ENCODE measurements around the gene LHX4.

The LHX4 gene

DNA sequence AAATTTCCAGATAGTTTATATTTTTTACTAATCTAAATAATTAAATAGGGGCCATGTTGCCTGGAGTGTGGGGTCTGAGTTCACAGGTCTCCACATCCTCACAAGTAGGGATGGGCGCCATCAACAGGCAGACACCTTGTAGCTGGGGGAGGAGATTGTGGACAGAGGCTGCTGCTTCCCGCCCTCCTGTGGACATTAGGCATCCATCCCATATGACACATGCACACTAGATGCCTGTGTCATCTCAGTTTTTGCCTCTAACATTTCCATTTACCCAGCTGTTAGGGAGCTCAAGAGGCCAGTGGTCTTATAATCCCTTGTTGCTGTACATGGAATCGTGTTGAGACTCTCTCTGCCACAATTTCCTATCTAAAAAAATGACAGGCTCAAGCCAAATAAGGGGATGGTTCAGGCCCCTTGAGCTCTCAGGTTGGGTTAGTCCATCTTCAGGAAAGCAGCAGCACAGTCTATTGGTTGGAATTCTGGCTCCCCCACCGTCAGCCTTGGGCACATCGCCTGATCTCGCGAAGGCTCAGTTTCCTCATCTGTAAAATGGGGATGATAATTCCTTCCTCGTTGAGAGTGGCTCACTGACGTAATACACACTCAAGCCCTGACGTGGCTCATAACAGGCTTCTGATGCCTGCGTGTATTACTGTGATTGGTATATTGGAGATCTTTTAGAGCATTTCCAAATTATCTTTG lies 13.6 kb downstream of the LHX4 start:
- H3K27me3 ChIP-seq (ENCODE audit: control insufficient read depth, low read length) = peaks cover 17% of the 10 kb centered on the region
- H3K4me2 ChIP-seq (ENCODE audit: low read length) = no peak overlapping the region
- peaks cover 8% of the 10 kb centered on the region for H3K4me1 ChIP-seq (ENCODE audit: control insufficient read depth, low read length)
- TF ChIP-seq, protein P1, sequence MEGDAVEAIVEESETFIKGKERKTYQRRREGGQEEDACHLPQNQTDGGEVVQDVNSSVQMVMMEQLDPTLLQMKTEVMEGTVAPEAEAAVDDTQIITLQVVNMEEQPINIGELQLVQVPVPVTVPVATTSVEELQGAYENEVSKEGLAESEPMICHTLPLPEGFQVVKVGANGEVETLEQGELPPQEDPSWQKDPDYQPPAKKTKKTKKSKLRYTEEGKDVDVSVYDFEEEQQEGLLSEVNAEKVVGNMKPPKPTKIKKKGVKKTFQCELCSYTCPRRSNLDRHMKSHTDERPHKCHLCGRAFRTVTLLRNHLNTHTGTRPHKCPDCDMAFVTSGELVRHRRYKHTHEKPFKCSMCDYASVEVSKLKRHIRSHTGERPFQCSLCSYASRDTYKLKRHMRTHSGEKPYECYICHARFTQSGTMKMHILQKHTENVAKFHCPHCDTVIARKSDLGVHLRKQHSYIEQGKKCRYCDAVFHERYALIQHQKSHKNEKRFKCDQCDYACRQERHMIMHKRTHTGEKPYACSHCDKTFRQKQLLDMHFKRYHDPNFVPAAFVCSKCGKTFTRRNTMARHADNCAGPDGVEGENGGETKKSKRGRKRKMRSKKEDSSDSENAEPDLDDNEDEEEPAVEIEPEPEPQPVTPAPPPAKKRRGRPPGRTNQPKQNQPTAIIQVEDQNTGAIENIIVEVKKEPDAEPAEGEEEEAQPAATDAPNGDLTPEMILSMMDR (IDR thresholded peaks at IDR 0.05; ENCODE audit: low read depth, low read length, poor library complexity, severe bottlenecking) = no peak
- no peak for TF ChIP-seq EZH2phosphoT487 (IDR thresholded peaks at IDR 0.05; ENCODE audit: borderline replicate concordance, low read length)
- no peaks in the 10 kb centered on the region for H3K9me2 ChIP-seq (replicated peaks; ENCODE audit: control insufficient read depth, low read length)
- H3K4me3 ChIP-seq (ENCODE audit: low read length) = no peak overlapping the region
- H3K27ac ChIP-seq (ENCODE audit: low read depth, low read length) = no peak overlapping the region
- H4K20me1 ChIP-seq (ENCODE audit: control insufficient read depth, insufficient read depth, low read depth, low read length) = no peaks in the 10 kb centered on the region
- H3K36me3 ChIP-seq (ENCODE audit: control insufficient read depth, low read length) = no peaks in the 10 kb centered on the region
- H3K9me3 ChIP-seq (ENCODE audit: control insufficient read depth, insufficient read depth, low read length) = no peaks in the 10 kb centered on the region
- no peaks in the 10 kb centered on the region for H3K79me2 ChIP-seq (ENCODE audit: control insufficient read depth, low read length)
- no peaks in the 10 kb centered on the region for H3F3A ChIP-seq (ENCODE audit: control insufficient read depth, insufficient read depth)

DNA sequence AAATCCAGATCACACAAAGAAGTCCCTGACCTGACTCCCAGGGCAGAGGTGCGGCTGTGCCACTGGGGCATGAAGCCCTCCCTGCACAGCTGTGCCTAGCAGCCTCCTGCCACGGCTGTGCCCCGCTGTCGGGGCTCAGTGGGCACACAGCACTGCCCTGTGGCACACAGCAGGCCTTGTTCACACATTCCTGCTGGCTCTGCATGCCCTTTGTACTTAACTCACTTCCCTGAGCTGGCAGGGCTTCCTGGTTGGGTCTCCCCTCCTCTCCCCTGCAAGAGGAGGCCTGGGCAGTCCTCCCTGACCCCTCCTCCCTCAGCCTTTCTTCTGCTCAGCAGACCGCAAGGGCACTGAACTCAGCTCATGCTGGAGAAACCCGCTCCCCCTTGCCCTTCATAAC lies 14.8 kb downstream of the LHX4 start:
- Histone ChIP-seq H3K27me3 (ENCODE audit: control insufficient read depth, low read length) (peaks cover 5% of the 10 kb centered on the region; the same call in 1 of the 2 replicates), H3K4me3 (ENCODE audit: low read length) (no peak overlapping the region), H4K20me1 (ENCODE audit: control insufficient read depth, insufficient read depth, low read depth, low read length) (no peaks in the 10 kb centered on the region), H3K79me2 (ENCODE audit: control insufficient read depth, low read length) (no peaks in the 10 kb centered on the region), H3K9me2 (replicated peaks; ENCODE audit: control insufficient read depth, low read length) (no peaks in the 10 kb centered on the region), H3K4me1 (ENCODE audit: control insufficient read depth, low read length) (no peaks in the 10 kb centered on the region), H3K4me2 (ENCODE audit: low read length) (no peak overlapping the region), H3K9me3 (ENCODE audit: control insufficient read depth, insufficient read depth, low read length) (no peaks in the 10 kb centered on the region), H3K36me3 (ENCODE audit: control insufficient read depth, low read length) (no peaks in the 10 kb centered on the region), H3K27ac (ENCODE audit: low read depth, low read length) (no peak overlapping the region), H3F3A (ENCODE audit: control insufficient read depth, insufficient read depth) (no peaks in the 10 kb centered on the region)
- TF ChIP-seq, protein P1 (IDR thresholded peaks at IDR 0.05; ENCODE audit: low read depth, low read length, poor library complexity, severe bottlenecking) = no peak
- no peak for TF ChIP-seq EZH2phosphoT487 (IDR thresholded peaks at IDR 0.05; ENCODE audit: borderline replicate concordance, low read length)

DNA sequence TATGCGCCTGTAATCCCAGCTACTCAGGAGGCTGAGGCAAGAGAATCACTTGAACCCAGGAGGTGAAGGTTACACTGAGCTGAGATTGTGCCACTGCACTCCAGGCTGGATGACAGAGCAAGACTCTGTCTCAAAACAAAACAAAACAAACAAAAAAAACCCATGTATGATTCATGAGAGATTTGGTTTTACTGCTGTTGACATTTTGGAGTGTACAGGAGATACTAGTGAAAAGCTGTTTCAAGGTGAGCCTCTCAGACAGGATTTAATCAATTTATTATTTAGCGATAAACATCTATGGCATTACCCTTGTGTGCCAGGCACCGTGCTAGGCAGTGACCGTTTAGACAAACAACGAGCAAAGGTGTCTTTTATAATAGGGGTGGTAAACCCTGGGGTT lies 16.5 kb downstream of the LHX4 start:
- Histone ChIP-seq H3K79me2 (ENCODE audit: control insufficient read depth, low read length) (no peaks in the 10 kb centered on the region), H3K4me1 (ENCODE audit: control insufficient read depth, low read length) (no peaks in the 10 kb centered on the region), H3K27ac (ENCODE audit: low read depth, low read length) (no peak overlapping the region), H3K4me3 (ENCODE audit: low read length) (no peak overlapping the region), H3F3A (ENCODE audit: control insufficient read depth, insufficient read depth) (no peaks in the 10 kb centered on the region), H3K9me3 (ENCODE audit: control insufficient read depth, insufficient read depth, low read length) (no peaks in the 10 kb centered on the region), H4K20me1 (ENCODE audit: control insufficient read depth, insufficient read depth, low read depth, low read length) (no peaks in the 10 kb centered on the region), H3K9me2 (replicated peaks; ENCODE audit: control insufficient read depth, low read length) (no peaks in the 10 kb centered on the region), H3K27me3 (ENCODE audit: control insufficient read depth, low read length) (no peaks in the 10 kb centered on the region), H3K4me2 (ENCODE audit: low read length) (no peak overlapping the region), H3K36me3 (ENCODE audit: control insufficient read depth, low read length) (no peaks in the 10 kb centered on the region)
- TF ChIP-seq, protein P1 (IDR thresholded peaks at IDR 0.05; ENCODE audit: low read depth, low read length, poor library complexity, severe bottlenecking) = no peak
- TF ChIP-seq EZH2phosphoT487 (IDR thresholded peaks at IDR 0.05; ENCODE audit: borderline replicate concordance, low read length) = no peak

Measured in DOHH2 (cell line).